Vagina (tissue), 2 donors: Measurements from ENCODE around the gene RASGRP3.

ENCODE experiments used
- CTCF ChIP-seq, 3 experiments: fragments of 450-650 bp in 2 of 3; fragments of 200-600 bp in 1 of 3; sonication (generic) in 1 of 3; IDR thresholded peaks; one replicate each; pipeline ENCODE4 v1.5.1; 2017 to 2019; ENCODE audit warnings: antibody characterized with exemption in 3 of 3, mild to moderate bottlenecking in 2 of 3, moderate library complexity in 2 of 3
- POLR2A ChIP-seq, 2 donors: fragments of 450-650 bp; IDR thresholded peaks; one replicate each; pipeline ENCODE4 v1.6.1; 2017; ENCODE audit warnings: antibody characterized with exemption in 2 of 2, mild to moderate bottlenecking in 2 of 2, moderate library complexity in 2 of 2
- POLR2AphosphoS5 ChIP-seq, 2 donors: sonication (generic); formaldehyde crosslinking; IDR thresholded peaks; one replicate each; pipeline ENCODE4 v1.9.0; 2017; ENCODE audit warnings: antibody characterized with exemption in 2 of 2, mild to moderate bottlenecking in 2 of 2, low read depth in 1 of 2; ENCODE audit not compliant: insufficient read depth in 1 of 2

- no peak for TF ChIP-seq CTCF (IDR thresholded peaks at IDR 0.05)
- TF ChIP-seq POLR2A (IDR thresholded peaks at IDR 0.05): no peak
- no peak for TF ChIP-seq POLR2AphosphoS5 (IDR thresholded peaks at IDR 0.05; ENCODE audit: insufficient read depth in 1 of 2, low read depth in 1 of 2)
These were observed 7.2 kb upstream of the RASGRP3 start for GRCh38 chr2:33469238-33469637.
